ENCODE data around the gene DACT1.
A peak's percentile ranks its signal among the peaks of the same experiment; 100 is the strongest.
"Not testable (repeated sequence)": the region's sequence is repeated elsewhere in the genome, so short reads cannot be mapped to it uniquely, and the experiment has no call there.

The DACT1 gene, protein sequence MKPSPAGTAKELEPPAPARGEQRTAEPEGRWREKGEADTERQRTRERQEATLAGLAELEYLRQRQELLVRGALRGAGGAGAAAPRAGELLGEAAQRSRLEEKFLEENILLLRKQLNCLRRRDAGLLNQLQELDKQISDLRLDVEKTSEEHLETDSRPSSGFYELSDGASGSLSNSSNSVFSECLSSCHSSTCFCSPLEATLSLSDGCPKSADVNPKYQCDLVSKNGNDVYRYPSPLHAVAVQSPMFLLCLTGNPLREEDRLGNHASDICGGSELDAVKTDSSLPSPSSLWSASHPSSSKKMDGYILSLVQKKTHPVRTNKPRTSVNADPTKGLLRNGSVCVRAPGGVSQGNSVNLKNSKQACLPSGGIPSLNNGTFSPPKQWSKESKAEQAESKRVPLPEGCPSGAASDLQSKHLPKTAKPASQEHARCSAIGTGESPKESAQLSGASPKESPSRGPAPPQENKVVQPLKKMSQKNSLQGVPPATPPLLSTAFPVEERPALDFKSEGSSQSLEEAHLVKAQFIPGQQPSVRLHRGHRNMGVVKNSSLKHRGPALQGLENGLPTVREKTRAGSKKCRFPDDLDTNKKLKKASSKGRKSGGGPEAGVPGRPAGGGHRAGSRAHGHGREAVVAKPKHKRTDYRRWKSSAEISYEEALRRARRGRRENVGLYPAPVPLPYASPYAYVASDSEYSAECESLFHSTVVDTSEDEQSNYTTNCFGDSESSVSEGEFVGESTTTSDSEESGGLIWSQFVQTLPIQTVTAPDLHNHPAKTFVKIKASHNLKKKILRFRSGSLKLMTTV
- 1.4 to 3.9 reads per million in 2 donors for total RNA-seq

DNA sequence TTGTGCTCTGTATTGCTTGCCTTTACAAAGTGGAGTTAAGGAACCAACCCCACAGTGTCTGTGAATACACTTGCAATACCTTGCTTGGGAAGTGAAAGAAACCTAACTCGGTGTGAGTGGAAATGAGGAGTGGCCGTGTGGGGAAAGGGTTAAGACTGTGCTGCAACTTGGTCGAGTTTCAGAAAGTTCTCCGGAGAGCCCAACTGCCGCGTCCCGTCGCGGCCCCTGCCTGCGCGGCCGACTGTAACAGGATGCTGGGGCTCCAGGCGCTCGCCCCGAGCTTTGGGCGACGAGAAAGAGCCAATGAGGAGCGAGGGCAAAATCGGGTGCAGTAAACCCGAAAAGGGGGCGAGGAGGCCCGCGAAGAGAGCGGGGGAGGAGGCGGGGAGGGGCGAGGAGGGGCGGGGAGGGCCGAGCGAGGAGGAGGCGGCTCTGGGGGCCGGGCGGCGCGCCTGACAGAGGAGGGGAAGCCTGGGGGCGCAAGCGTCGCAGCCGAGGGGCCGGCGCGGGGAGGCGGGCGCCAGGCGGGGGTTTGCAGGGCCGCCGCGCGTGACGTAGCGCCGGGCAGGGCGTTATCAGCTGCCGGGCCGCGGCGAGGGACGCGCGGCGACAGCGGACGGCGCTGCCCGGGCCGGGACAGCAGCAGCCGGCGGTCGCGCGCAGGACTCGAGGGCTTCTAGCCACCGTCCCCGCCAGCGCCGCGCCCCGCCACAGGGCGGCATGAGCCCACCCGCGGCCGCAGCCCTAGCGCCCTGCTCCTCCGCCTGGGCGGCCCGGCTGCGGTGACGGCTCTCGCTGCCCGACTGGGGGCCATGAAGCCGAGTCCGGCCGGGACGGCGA, at the start of gene DACT1:
DACT1 (plus strand) TSS at position 572 of the 840 bp plus-strand sequence; CDS start at position 813, 241 bp downstream.
- DNase-seq, result peak; percentile 0

DNA sequence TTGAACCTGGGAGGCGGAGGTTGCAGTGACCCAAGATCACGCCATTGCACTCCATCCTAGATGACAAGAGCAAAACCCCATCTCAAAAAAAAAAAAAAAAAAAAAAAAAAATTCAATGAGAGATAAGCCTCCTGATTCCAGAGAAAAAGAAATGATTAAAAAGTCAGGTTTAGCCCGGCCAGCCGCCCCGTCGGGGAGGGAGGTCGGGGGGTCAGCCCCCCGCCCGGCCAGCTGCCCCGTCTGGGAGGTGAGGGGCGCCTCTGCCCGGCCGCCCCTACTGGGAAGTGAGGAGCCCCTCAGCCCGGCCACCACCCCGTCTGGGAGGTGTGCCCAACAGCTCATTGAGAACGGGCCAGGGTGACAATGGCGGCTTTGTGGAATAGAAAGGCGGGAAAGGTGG, 49.4 kb upstream of the DACT1 start:
- DNase-seq, result not testable (repeated sequence)

DNA sequence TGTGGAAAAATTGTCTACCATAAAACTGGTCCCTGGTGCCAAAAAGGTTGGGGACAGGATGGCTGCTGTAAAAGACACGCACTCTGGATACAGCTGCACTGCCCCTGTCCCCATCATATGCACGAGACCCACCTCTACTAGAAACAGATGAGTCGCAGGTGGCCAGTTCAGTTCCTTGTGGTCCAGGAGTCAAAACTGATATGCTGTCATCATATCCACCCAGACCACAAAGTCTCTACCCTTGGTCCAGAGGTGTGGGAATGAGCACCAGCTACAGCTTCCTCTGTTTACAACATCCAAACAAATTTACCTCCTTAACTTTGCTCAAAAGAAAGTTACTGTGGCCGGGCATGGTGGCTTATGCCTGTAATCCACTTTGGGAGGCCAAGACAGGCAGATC, 43.8 kb upstream of the DACT1 start:
- no peak for DNase-seq

DNA sequence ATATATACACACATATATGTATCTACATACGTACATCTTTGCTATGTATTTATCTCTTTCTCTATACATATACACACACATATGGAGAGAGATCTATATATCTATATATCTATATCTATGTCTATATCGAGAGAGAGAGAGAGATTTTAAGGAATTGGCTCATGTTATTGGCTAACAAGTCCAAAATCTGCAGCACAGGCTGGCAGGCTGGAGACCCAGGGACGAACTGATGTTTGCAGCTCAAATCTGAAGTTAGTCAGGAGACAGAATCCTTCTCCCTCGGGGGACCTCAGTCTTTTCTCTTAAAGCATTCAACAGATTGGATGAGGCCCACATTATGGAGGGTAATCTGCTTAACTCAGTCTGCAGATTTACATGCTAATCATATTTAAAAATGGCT, 40.7 kb upstream of the DACT1 start:
- DNase-seq, result no peak

DNA sequence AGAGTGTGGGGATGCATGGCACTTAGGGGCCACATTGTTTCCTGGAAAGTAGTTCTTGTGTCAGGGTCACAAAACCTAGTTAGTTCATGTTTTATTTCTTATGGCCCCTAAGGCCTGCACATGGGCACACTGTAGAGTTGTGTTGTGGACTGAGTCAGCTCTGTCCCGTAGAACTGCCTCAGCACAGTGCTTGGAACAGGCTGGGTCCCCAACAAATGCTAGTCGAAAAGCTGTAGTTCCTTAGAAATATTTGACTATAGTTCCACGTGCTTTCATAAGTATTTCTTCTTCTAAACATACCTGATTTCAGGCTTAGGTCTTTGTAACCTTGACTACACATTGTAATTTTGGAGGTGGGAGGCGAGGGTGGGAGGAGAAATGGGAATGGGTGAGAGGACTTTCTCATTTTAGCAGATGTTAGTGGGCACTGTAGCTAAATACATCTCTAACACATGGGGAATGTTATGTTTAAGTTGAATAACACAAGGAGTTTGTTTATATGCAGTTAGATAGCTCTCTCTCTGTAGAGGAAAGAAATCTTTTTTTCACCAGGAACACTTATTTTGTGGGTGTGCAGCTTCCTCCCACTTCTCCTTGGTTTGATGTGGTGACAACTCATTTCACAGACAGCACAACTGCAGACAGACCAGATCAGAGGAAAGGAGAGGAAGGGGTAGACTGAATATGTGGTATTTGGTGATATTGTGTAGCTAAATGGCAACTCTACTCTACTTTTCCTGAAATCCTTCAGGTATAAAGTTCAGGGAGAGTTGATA, 39.5 kb upstream of the DACT1 start:
- no peak for DNase-seq

DNA sequence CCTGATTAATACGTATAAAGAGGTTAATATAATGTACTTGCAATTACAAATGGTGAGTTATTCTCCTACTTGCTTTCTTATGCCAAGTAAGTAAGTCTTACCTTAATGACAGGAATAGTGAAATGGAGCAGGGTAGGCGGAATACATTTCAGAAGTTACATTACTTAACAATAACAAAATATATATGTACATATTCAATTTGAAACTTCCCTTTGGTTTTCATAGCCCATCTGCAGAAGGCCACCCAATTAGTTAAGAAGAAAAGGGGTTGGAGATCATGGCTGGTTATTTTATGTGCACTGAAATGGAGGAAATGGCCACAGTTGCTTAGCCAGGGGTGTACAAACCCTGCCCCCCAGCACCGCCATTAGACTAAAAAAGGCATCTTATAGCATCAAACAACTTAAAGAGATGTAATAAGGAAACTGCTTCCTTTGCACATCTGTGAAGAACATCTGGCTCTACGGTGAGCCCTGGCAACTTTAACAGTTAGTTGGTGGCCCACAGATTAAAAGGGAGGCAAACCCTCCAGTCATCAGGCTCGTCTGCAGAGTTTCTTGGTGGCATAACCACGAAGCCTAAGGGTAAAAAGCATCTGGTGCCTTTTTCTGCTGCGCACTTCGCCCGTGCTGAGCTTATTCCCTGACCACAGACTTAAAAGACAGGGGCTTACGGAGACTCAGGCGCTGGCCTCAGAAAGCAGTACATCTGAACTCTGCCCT, 38.8 kb upstream of the DACT1 start:
- no peak for DNase-seq

DNA sequence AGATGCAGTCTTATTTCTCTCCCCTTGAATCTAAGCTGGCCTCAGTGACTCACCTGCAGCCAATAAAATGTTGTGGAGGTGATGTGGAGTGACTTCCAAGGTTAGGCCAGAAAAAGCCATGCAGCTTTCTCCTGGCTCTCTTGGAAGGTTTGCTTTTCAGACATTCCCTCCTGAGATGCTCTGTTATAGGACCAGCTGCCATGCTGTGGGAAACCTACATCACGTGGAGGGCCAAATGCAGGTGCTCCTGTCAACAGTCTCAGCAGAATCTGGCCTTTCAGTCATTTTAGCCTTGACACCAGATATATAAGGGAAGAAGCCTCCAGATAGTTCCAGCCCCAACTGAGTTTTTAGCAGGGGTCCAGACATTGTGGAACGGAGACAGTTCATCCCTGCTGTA, 38.1 kb upstream of the DACT1 start:
- no peak for DNase-seq

DNA sequence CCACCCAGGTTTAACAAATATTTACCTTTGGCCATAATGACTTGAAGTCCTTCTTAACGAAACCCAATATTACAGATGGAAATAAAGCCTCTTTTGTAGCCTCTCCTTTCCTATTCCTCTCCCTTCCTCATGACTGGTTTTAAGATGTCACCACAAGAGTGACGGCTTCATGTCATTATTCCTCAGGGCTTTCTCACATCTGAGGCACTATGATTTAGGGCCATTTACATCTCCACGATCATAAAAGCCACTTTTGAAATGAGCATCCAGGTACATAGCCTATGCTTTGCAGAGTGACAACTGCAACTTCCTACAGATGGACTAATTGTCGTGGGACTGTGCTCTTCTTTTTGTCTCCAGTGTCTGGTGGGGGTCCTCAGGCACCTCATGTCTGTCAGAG, 32.3 kb upstream of the DACT1 start:
- DNase-seq, result no peak

DNA sequence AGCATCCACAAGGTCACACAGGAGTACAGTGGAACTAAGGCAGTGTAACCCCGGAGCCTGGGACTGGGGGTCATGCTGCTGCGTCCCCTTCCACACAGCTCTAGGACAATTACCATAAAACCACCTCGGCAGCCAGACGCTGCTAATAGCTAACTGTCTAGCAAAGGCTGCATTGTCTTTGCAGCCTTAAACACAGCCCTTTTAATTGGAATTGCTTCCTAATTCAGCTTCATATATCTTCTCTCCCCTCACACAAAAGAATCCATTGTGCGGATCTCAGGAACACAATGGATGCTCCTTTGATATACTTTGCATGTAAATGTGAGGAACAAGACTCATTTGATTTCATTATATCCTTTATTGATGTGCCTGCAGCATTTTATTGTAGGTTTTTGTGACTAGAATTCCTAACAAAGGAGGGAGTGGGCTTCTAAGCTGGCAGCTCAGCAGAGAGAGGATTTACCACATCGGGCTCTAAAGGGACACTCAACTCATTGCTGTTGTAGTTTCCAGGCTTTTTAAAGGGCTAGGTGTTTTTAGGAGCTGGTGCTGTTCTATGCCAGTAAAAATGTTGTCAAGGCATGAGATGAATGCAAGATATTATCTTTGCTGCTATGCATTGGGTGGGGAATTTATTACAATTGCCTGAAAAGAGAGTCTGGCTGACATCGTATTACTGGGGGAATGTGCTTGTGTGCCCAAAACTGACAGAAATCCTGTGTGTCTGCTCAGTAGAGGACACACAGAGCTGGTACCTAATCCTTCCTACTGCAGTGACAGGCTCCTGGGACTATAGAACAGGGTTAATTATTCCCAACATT, 30.4 kb upstream of the DACT1 start:
- DNase-seq, result no peak

DNA sequence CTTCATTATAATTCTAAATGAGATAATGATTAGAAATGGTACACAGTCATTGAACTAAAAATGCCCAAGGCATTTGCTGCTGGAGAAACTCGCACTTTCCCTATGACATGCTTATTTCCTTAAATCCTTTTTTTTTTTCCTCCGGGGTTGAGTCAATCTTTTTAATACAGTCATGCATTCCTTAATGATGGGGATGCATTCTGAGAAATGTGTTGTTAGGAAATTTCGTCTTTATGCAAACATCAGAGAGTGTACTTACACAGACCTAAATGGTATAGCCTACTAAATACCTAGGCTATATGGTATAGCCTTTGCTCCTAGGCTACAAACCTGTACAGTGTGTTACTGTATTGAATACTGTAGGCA, 29.8 kb upstream of the DACT1 start:
- no peak for DNase-seq

DNA sequence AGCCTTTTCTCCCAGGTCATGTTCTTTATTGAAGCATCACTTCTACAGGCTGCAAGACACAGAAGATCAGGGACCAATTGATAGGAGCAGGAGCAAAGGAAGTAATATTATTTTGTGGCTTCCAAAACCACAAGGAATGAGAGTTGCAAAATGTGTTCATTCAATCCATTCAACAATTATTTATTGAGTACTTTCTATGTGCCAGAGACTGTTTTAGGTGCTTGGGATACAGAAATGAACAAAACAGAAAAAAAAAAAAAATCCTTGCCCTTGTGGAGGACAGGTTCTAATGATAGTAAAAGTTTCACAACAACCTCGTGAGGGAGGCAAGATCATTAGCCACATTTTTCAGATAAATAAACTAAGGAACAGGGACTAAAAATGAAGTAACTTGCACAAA, 20.1 kb upstream of the DACT1 start:
- no peak for DNase-seq

DNA sequence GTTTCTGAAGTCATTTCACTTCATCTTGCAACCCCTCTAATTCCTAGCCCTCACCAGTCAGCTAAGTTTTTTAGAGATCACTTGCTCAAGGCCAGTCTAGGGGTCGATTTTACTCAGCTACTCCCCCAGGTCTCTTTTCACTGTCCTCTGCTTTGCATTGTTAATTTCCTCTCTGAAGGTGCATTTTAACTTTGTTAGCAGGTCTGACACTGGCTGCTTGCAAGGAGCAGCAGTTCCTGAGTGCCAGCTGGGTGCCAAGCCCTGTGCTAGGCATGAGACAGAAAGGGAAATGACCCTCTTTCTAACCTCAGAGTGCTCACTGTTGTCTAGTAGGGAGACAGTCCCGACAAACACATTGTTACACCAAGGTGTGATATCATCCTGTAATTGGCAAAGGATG, 17.8 kb upstream of the DACT1 start:
- no peak for DNase-seq

DNA sequence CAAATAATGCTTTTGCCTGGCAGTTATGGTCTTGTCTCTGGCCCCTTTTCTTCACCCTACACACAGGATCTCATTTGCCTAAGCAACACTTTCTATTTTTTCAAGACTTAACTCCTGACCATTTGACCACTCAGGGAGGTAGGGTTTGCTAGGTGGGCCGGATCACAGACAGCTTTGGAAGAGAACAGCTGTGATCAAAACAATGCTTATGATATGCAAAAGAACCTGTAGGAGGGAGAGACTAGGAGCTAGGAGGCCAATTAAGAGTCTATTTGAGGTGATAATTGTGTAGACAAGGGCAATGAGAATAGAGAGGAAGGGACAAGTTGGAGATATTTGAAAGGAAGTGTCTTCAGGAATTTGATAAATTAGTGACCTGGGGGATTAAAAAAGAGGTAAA, 12.3 kb upstream of the DACT1 start:
- no peak for DNase-seq

DNA sequence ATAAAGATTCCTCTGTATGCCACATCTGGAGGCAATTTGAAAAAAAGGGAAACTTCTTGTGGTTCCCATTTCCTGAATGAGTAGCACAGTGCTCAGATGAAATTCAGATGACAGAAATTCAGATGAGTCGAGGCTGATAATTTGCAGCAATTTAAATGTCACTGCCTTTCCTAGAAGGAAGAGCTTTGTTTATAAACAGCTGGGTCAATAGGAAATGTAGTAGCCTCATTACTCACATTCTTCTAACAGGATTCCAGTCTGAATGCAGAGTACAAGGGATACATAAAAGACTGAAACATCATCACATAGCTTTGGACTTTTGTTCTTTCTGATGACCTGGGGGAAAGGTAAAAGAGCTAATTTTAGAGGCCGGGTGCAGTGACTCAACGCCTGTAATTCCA, 11.3 kb upstream of the DACT1 start:
- DNase-seq, result no peak

DNA sequence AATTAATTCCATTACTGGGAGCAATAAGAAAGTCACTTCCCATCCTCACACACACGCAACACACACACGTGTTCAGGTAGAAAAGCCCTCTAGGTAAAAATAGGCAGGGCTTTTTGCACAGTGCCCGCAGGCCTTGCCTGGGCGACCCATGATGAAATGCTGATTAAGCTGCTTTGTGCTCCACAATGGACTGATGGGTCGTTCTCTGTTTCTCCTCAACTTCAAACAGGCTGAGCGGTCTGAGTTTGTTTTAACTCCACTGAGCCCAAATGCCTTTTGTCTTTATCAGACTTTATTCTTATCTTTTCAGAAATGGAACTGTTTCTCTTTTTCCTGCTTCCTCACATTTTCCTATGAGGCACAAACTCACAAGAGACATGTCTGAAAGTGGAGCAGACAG, 9.4 kb upstream of the DACT1 start:
- DNase-seq, result no peak

DNA sequence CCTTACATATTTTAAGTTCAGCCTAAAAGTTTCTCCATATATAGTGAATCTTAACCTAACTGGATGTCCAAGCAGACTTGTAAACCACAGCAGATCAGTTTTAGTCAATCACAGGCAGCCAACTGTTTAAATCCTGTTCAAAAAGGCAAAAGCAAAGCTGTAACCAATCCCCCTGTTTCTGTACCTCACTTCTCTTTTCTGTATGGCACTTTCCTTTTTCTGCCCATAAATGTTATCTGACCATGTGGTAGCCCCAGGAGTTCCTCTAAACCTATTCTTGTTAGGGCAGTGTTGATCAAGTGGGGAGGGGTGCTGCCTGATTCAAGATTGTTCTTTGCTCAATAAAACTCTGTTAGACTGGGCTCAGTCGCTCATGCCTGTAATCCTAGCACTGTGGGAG, 8.5 kb upstream of the DACT1 start:
- no peak for DNase-seq

DNA sequence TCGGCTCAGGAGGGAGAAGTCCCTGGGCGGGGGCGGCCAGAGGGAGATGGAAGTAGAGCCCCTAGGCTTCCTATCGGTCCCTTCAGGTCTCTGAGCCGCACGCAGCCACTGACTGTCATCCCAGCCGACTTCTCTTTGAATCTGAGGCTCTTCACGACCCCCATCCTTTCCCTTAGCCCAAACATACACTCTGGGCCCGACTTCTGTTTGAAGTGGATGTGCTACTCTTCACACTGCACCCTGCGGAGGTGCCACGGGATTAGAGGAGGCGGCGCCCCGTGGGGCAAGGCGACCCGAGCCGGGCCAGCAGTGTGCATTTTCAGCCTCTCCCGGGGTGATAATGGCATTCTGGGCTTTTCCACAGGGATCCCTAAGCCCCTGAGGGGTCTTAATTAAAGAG, 6.0 kb upstream of the DACT1 start:
- DNase-seq, result no peak

DNA sequence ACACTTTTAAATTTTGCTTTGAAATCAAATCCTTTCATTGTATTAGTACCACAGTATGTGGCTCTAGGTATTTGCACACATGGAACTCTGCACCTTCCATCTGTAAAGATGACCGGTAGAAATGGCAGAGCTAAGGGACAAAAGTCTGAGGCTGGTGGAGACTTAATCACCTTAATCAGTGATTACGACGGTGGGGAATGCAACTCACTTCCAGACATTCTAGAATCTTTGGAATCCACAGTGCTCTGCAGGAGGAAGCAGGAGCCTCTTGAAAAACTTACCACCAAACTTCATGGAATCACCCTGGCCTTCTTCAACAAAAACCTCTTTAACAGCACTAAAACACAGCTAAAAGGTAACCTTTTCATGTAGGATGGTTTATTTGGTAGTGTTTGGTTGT, 3.9 kb upstream of the DACT1 start:
- DNase-seq, result no peak

DNA sequence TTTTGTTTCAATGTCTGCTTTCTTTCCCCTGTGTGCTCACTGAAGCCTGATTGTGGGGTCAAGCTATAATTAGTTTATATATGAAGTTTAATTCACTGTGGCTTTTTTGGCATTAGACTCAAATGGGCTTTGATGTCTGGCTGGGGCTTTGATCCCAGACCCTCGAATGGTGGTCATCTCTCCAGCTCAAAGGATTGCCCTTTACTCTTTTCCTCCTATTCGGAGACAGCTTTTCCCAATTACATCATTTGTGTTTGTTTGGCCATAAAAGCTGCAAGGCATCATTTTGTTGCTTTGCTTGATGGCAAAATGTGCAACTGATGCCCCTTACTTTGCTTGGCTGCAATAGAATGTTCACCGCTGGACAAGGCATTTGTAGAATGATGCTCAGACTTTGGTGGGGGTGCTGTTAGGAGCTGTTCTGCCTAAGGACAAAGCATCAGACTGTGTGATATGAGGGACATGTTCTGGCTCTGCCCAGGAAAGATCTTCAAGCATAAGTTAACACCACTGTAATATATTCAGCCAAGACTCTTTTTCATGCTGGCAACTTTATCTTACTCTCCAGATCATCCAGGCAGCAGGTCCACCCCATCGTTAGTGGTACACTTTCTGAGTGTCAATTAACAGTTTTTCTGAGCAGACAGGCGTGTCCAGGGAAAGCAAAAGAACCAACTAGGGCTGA, 3.2 kb upstream of the DACT1 start:
- DNase-seq, result no peak

DNA sequence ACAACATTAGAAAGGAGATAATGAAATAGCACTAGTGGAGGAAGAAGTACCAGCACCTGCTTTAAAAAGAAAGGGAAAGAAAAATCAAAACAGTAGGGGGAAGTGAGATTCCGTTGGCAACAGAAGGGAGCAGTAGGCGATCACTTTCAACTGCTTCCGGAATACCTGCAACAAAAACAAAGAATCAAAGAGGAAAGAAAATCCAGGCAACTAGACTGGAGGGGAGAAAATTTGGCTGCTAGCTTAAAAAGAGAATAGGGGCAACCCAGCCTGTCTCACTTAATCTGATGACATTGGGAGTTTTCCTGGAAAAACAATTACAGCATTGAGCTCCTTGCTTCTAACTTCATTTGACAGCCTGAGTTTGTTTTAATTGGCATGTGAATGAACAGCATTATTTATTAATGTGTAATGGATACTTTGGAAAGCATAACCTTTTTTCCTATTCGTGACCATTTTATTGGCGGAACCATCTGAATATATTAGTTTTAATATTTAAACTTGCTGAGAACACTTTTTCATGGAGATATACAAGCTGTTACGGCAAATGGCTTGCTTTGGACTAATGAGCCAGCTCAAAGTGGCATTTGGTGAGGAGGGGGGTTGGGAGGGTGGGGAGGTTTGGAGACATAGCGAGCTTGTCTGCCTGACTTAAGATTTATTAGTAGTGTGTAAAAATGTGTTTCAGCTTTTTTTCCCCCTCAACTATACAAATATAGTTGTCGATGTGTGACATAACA, 2.5 kb upstream of the DACT1 start:
- DNase-seq, result no peak
